ENCODE results near the gene NR3C2.

Gene NR3C2

GRCh38 chr4:148263802-148264201 is 178.4 kb downstream of the NR3C2 start:
- DNase-seq (ENCODE audit: low spot score): no peak

- DNase-seq (ENCODE audit: low spot score): no peak
Measured at GRCh38 chr4:148263127-148263526, 179.1 kb downstream of the NR3C2 start.

GRCh38 chr4:148261848-148262247 is 180.4 kb downstream of the NR3C2 start:
- no peak for DNase-seq (ENCODE audit: low spot score)

- no peak for DNase-seq (ENCODE audit: low spot score)
Measured at GRCh38 chr4:148259841-148260240, 182.4 kb downstream of the NR3C2 start.

GRCh38 chr4:148258535-148258934 is 183.7 kb downstream of the NR3C2 start:
- DNase-seq (ENCODE audit: low spot score): no peak

GRCh38 chr4:148255344-148255720 is 186.9 kb downstream of the NR3C2 start:
- DNase-seq (ENCODE audit: low spot score): no peak

GRCh38 chr4:148254621-148255343 is 187.4 kb downstream of the NR3C2 start:
- DNase-seq (ENCODE audit: low spot score): no peak

- DNase-seq (ENCODE audit: low spot score): no peak
Measured at GRCh38 chr4:148253768-148254167, 188.4 kb downstream of the NR3C2 start.

GRCh38 chr4:148248824-148249223 is 193.4 kb downstream of the NR3C2 start:
- DNase-seq (ENCODE audit: low spot score): no peak

- DNase-seq (ENCODE audit: low spot score): no peak
Measured at GRCh38 chr4:148245015-148245414, 197.2 kb downstream of the NR3C2 start.

- DNase-seq (ENCODE audit: low spot score): no peak
Measured at GRCh38 chr4:148243837-148244236, 198.4 kb downstream of the NR3C2 start.

GRCh38 chr4:148240241-148240640 is 202.0 kb downstream of the NR3C2 start:
- no peak for DNase-seq (ENCODE audit: low spot score)

GRCh38 chr4:148239494-148239985 is 202.7 kb downstream of the NR3C2 start:
- no peak for DNase-seq (ENCODE audit: low spot score)

GRCh38 chr4:148238811-148239493 is 203.3 kb downstream of the NR3C2 start:
- DNase-seq (ENCODE audit: low spot score): no peak

GRCh38 chr4:148238086-148238485 is 204.1 kb downstream of the NR3C2 start:
- no peak for DNase-seq (ENCODE audit: low spot score)

GRCh38 chr4:148235809-148236208 is 206.4 kb downstream of the NR3C2 start:
- DNase-seq (ENCODE audit: low spot score): no peak

GRCh38 chr4:148229798-148230197 is 212.4 kb downstream of the NR3C2 start:
- DNase-seq (ENCODE audit: low spot score): no peak

GRCh38 chr4:148229028-148229427 is 213.2 kb downstream of the NR3C2 start:
- DNase-seq (ENCODE audit: low spot score): no peak

- no peak for DNase-seq (ENCODE audit: low spot score)
Measured at GRCh38 chr4:148227147-148227546, 215.1 kb downstream of the NR3C2 start.

- DNase-seq (ENCODE audit: low spot score): no peak
Measured at GRCh38 chr4:148226341-148226740, 215.9 kb downstream of the NR3C2 start.

GRCh38 chr4:148225639-148226038 is 216.6 kb downstream of the NR3C2 start:
- DNase-seq (ENCODE audit: low spot score): no peak

- no peak for DNase-seq (ENCODE audit: low spot score)
Measured at GRCh38 chr4:148224476-148224875, 217.7 kb downstream of the NR3C2 start.

- DNase-seq (ENCODE audit: low spot score): no peak
Measured at GRCh38 chr4:148222991-148223660, 219.1 kb downstream of the NR3C2 start.

All from CD4-positive, alpha-beta T cell treated with Interleukin-6 at 100 ng/mL for 8 hours (primary cell).